K562 (cell line): ENCODE measurements around the gene GCDH. TPM values are rescaled to one million over a fixed set of nuclear protein-coding genes. Genes with fewer than 3 reads are reported as not detected.
A peak's percentile ranks its signal among the peaks of the same experiment; 100 is the strongest.

ENCODE experiments used
- BRD9 ChIP-seq: fragments of 450-650 bp; IDR thresholded peaks from 2 replicates; pipeline ENCODE4 v1.6.1; 2018; ENCODE audit warnings: low read depth; ENCODE audit not compliant: partially characterized antibody
- CHD1 ChIP-seq: fragments of 200-600 bp; sonication (generic); IDR thresholded peaks from one replicate; pipeline ENCODE4 v1.6.1; 2012; ENCODE audit warnings: mild to moderate bottlenecking, moderate library complexity, low read length, inconsistent platforms
- ETV1 ChIP-seq: fragments of 450-650 bp; conservative IDR thresholded peaks from 2 replicates; pipeline ENCODE4 v1.6.1; 2016; ENCODE audit warnings: missing genetic modification characterization, control low read depth, low read depth, missing compliant biosample characterization
- HDAC1 ChIP-seq, 2 experiments: fragments of 450-650 bp; IDR thresholded peaks; 2 replicates each; pipeline ENCODE4 v1.6.1; 2016 to 2017; ENCODE audit warnings: inconsistent platforms in 1 of 2, mild to moderate bottlenecking in 1 of 2, moderate library complexity in 1 of 2
- KLF10 ChIP-seq: fragments of 250-450 bp; sonication (Bioruptor Pico); IDR thresholded peaks from 2 replicates; pipeline ENCODE4 v1.6.1; 2021; ENCODE audit warnings: matching md5 sums
- LCOR ChIP-seq: sonication (generic); formaldehyde crosslinking; IDR thresholded peaks from 2 replicates; pipeline ENCODE4 v1.8.0; 2022; ENCODE audit warnings: mild to moderate bottlenecking, missing genetic modification reagents
- NFATC3 ChIP-seq: fragments of 450-650 bp; IDR thresholded peaks from 2 replicates; pipeline ENCODE4 v1.6.1; 2017; ENCODE audit warnings: mild to moderate bottlenecking
- NR4A1 ChIP-seq, 2 experiments: fragments of 250-450 bp in 1 of 2; fragments of 450-650 bp in 1 of 2; sonication (Bioruptor Pico) in 1 of 2; IDR thresholded peaks; 2 replicates each; pipeline versions ENCODE4 v1.4.0 to v1.6.1; 2016 to 2020; ENCODE audit warnings: mild to moderate bottlenecking in 2 of 2, missing compliant biosample characterization in 1 of 2, missing genetic modification characterization in 1 of 2, moderate library complexity in 1 of 2
- RBM34 ChIP-seq: fragments of 200-400 bp; formaldehyde crosslinking; IDR thresholded peaks from 2 replicates; pipeline ENCODE4 v1.6.1; 2018; ENCODE audit warnings: low read length, borderline replicate concordance; ENCODE audit not compliant: insufficient read depth
- RREB1 ChIP-seq: fragments of 250-450 bp; sonication (Bioruptor Pico); IDR thresholded peaks from 2 replicates; pipeline ENCODE4 v1.4.0; 2020
- ZBTB1 ChIP-seq: sonication (generic); formaldehyde crosslinking; IDR thresholded peaks from 2 replicates; pipeline ENCODE4 v1.8.1; 2023; ENCODE audit warnings: missing genetic modification reagents, low read depth, mild to moderate bottlenecking, borderline replicate concordance
- ZNF124 ChIP-seq: sonication (generic); formaldehyde crosslinking; IDR thresholded peaks from 2 replicates; pipeline ENCODE4 v1.8.1; 2022; ENCODE audit warnings: missing genetic modification reagents
- ZNF174 ChIP-seq: fragments of 250-450 bp; sonication (Bioruptor Pico); IDR thresholded peaks from 2 replicates; pipeline ENCODE4 v1.4.0; 2020; ENCODE audit warnings: mild to moderate bottlenecking
- polyA plus RNA-seq, 8 experiments: library from polyadenylated mRNA; depleted of rRNA in 4 of 8; stranded (reverse) in 5 of 8; unstranded in 3 of 8; fragments of >200 nt; fragmentation: Nextera tagmentation in 2 of 8; fragmentation: Illumina TruSeq in 1 of 8; extraction: Ambion mirVana in 2 of 8; extraction: Trizol in 1 of 8; gene quantifications; 2 replicates each; pipeline versions ENCODE4 v1.2.1 to v1.2.3, GENCODE V29; 2011 to 2014; ENCODE audit warnings: inconsistent platforms in 1 of 8, missing spikeins in 1 of 8
- total RNA-seq, 7 experiments: library from RNA; depleted of rRNA in 6 of 7; stranded (reverse); fragments of >200 nt in 6 of 7; fragmentation: Illumina TruSeq in 2 of 7; extraction: Trizol in 2 of 7; gene quantifications; 2 replicates each; pipeline versions ENCODE4 v1.2.1 to v1.2.3, GENCODE V29; 2011 to 2021; ENCODE audit warnings: low replicate concordance in 1 of 7
- TF ChIP-seq, protein P1 (sequence below): fragments of 250-450 bp; sonication (Bioruptor Pico); IDR thresholded peaks from 2 replicates; pipeline ENCODE4 v1.5.0; 2021; ENCODE audit warnings: mild to moderate bottlenecking, borderline replicate concordance
- TF ChIP-seq, protein P2 (sequence below): sonication (generic); formaldehyde crosslinking; IDR thresholded peaks from 2 replicates; pipeline ENCODE4 v1.8.0; 2023; ENCODE audit warnings: mild to moderate bottlenecking, missing genetic modification reagents

The GCDH gene
- total and polyA plus RNA-seq, 9 of the 15 experiments (the other 6 are each of a cell fraction or from before 2014, with no cell fraction given) = 2.9 to 50.8 (median 19.1) TPM

DNA sequence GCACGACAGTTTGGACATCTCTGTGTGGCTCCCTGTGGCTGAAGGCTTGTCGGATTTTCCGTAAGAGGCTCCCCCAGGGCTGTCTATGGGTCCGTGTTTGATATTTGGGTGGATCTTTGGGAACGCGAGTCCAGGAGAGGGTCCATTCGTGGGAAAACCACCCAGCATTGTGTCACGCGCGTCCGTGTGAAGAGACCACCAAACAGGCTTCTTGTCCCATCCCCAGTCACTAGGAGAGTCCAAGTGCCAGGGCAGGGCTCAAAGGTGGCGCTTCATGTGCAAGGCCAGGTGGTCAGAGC lies 6.4 kb upstream of the GCDH start (continued):
- TF ChIP-seq, protein P1, sequence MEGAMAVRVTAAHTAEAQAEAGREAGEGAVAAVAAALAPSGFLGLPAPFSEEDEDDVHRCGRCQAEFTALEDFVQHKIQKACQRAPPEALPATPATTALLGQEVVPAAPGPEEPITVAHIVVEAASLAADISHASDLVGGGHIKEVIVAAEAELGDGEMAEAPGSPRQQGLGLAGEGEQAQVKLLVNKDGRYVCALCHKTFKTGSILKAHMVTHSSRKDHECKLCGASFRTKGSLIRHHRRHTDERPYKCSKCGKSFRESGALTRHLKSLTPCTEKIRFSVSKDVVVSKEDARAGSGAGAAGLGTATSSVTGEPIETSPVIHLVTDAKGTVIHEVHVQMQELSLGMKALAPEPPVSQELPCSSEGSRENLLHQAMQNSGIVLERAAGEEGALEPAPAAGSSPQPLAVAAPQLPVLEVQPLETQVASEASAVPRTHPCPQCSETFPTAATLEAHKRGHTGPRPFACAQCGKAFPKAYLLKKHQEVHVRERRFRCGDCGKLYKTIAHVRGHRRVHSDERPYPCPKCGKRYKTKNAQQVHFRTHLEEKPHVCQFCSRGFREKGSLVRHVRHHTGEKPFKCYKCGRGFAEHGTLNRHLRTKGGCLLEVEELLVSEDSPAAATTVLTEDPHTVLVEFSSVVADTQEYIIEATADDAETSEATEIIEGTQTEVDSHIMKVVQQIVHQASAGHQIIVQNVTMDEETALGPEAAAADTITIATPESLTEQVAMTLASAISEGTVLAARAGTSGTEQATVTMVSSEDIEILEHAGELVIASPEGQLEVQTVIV (CRISPR knock-in tag) = no peak
- TF ChIP-seq ZBTB1 (CRISPR knock-in tag) = peak; percentile 19; the same call in 1 of the 2 replicates
- peak; percentile 79 for TF ChIP-seq ETV1
- 0 out of 2 replicates have a peak, but pooled peaks have one; percentile 32 for TF ChIP-seq ZNF124 (CRISPR knock-in tag)
- TF ChIP-seq NR4A1 (CRISPR knock-in tag; IDR thresholded peaks at IDR 0.05) = no peak
- TF ChIP-seq NR4A1 (tag; IDR thresholded peaks at IDR 0.05) = peak; percentile 80
- TF ChIP-seq RREB1 = no peak
- TF ChIP-seq CHD1 = peak; percentile 72
- no peak for TF ChIP-seq RBM34
- 0 out of 4 replicates have a peak, but pooled peaks of 1 of the 2 experiments have one; percentile 62 for TF ChIP-seq HDAC1 (IDR thresholded peaks at IDR 0.05)
- TF ChIP-seq KLF10 (CRISPR knock-in tag) = no peak
- TF ChIP-seq ZNF174 (CRISPR knock-in tag) = no peak
- no peak for TF ChIP-seq NFATC3
- TF ChIP-seq, protein P2, sequence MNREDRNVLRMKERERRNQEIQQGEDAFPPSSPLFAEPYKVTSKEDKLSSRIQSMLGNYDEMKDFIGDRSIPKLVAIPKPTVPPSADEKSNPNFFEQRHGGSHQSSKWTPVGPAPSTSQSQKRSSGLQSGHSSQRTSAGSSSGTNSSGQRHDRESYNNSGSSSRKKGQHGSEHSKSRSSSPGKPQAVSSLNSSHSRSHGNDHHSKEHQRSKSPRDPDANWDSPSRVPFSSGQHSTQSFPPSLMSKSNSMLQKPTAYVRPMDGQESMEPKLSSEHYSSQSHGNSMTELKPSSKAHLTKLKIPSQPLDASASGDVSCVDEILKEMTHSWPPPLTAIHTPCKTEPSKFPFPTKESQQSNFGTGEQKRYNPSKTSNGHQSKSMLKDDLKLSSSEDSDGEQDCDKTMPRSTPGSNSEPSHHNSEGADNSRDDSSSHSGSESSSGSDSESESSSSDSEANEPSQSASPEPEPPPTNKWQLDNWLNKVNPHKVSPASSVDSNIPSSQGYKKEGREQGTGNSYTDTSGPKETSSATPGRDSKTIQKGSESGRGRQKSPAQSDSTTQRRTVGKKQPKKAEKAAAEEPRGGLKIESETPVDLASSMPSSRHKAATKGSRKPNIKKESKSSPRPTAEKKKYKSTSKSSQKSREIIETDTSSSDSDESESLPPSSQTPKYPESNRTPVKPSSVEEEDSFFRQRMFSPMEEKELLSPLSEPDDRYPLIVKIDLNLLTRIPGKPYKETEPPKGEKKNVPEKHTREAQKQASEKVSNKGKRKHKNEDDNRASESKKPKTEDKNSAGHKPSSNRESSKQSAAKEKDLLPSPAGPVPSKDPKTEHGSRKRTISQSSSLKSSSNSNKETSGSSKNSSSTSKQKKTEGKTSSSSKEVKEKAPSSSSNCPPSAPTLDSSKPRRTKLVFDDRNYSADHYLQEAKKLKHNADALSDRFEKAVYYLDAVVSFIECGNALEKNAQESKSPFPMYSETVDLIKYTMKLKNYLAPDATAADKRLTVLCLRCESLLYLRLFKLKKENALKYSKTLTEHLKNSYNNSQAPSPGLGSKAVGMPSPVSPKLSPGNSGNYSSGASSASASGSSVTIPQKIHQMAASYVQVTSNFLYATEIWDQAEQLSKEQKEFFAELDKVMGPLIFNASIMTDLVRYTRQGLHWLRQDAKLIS (CRISPR knock-in tag) = peak; percentile 40; the same call in 1 of the 2 replicates
- TF ChIP-seq LCOR (CRISPR knock-in tag) = 0 out of 2 replicates have a peak, but pooled peaks have one; percentile 11
- TF ChIP-seq BRD9 = peak; percentile 31
